Measurements from ENCODE around the gene C19orf25.
"Not testable (repeated sequence)": the region's sequence is repeated elsewhere in the genome, so short reads cannot be mapped to it uniquely, and the experiment has no call there.

The C19orf25 gene

DNA sequence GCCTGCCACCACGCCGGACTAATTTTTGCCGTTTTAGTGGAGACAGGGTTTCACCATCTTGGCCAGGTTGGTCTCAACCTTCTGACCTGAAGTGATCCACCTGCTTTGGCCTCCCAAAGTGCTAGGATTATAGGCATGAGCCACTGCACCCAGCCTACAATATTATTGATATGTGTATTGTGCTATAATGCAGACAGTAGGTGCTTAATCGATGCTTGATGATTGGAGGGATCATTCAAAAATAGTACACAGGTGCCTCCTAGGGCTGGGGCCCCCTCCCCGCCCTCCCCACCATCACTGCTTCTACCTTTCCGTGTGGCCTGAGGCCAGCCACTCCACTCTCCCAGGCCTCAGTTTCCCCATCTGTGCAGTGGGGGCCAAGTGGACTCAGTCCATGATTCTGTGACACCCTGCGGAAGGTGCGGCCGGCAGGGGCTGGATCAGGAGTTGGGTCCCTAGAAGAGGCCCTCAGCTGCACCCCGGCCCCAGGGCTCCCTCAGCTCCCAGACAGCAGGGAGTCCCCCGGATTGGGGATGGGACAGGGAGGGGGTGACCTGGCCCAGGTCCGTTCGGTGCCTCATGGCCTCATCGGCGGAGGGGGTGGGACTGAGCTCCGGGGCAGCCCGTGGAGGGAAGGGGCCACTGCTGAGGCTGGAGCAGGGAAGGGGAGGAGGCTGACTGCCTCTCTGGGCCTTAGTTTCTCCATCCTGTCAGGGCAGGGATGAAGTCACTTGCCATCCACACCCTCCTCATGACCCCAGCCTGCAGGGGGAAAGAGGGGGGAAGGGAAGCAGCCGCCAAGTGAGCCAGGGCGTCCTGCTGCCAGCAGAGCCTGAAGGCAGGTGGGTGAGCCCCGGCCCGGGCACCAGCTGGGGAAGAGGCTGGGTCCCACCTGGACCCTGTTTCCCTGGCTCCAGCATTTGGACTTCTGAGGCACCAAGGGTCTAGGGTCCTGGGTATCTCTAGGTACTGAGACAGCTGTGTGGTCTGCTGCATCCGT, 32.6 kb upstream of the C19orf25 start:
- DNase-seq: no peak

DNA sequence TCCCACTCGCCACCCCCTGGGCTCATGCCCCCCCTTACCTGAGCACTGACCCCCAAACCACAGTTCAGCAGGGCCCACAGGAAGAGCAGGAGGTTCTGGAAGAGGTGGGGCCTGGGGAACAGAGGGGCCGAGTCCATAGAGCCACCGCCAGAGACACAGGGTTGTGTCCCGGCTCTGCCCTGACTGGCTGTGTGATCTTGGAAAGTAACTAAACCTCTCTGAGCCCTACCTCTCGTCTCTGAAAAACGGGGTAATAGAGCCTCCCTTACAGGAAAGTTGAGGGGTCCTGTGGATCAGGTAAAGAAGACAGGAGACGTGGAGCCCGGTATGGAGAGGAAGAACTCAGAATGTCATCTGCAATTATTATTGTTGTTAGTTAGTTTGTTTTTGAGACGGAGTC, 31.8 kb upstream of the C19orf25 start:
- no peak for DNase-seq

DNA sequence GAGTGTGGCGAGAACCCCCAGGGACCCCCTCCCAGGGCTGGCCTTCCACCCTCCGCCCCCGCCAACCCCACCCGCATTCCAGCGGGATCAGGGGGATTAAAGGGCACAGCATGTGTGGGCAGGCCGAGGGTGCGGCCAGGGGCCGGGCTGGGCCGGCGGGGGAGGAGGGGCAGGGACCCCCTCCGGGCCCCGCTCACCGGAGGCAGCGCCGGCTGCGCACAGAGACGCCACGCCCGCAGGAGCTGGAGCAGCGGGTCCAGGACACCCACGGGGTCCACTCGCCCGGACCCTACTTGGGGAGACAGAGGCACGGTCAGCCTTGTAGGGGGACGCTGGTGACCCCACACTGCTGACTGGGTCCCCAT, 31.4 kb upstream of the C19orf25 start:
- no peak for DNase-seq

DNA sequence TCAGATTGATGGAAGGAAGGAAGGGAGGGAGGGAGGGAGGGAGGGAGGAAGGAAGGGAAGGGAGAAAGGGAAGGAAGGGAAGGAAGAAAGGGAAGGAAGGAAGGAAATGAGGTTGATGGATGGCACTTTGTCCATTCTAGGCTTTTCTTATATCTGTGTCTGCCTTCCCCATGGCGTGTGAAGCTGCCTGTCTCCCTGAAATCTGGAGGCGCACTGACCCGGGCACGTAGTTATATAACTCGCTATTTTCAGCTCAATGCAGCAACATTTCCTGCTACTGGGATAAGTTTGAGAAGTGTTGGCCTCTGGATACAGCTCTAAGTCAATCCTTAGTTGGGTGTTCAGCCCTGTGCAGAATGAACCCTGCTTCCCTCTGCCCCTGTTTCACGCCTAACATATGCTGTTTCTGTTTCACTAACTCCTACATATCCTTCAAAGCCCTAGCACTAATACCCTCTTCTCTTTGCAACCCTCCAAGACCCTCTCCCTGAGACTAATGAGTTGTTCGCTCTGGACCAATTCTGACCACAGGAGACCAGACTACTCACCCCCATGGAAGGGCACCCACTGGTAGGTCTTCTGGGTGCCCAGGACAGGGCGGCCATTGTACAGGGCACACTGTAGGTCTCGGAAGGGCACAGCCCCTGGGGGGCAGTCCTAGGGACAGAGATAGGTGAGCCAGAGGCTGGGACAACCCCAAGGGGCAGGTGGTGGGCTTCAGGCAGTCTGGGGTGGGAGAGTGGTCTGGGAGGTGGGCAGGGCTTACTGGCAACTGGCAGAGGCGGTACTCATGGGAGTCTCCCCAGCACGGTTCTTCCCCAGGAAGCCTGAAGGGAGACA, 30.8 kb upstream of the C19orf25 start:
- DNase-seq: no peak

DNA sequence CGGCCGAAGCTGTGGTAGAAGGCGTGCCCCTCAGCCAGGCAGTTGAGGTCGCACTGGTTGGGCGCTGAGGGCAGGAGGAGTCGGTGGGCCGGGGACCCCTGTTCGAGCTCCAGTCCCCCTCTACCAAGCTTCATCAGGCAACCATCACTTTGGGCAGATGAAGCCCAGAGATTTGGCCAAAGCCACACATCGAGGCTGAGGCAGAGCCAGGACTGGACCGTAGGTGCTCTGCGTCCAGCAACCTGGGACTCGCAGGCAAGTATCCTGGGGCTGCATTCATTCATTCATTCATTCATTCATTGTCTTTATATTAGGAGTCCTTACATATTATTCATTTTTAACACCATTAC, 29.5 kb upstream of the C19orf25 start:
- no peak for DNase-seq

DNA sequence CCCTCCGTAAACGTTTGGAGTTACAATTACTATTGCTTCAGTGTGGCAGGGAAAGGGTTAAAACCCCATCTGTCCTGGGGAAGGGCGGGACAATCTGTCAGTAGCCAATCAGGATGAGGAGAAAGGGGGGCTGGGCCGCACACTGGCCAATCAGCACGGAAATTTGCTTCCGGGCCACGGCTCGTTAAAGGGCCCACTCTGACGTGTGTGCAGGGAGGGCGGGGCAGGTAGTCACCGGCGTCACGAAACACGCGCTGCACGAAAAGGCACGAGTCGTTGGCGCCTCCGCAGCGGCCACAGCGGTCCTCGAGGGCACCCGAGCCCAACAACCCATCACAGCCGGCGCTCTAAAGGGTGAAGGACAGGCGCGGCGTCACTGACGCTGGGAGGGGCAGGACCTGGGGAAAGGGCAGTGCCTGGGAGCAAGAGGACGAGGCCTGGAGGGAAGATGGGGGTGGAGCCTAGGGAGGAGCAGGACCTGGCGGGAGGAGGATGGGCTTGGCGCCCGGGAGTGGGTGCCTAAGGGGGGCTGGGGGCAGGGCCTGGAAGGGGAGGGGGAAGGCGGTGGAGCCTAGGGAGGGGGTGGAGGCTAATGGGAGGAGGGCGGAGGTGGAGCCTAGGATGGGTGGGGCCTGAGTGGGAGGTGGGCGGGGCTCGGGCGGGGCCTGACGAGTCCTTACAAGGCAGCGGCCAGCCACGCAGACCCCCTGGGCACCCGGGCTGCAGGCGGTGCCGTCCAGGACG, 28.9 kb upstream of the C19orf25 start:
- peak; percentile 85 for DNase-seq

DNA sequence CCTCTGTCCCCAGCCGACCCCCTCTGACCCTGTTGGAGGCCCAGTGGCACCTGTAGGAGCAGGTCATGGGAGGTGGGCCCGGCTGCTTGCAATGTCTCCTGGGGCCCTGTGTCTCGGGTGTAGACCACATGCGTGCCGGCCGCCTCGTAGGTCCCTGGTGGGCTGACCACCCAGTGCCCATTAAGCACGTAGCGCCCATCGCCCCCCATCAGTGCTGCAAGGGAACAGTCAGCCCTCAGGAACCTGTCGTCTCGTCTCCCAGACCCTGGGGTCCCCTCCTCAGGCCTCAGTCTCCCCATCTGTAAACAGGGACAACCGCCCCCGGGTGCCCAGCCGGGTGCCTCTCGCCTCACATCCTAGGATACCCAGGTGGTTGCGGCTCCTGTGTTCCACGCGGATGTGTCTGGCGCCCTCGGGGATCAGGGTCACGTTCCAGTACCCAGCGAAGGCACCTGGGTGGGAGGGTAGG, 28.2 kb upstream of the C19orf25 start:
- DNase-seq: no peak

DNA sequence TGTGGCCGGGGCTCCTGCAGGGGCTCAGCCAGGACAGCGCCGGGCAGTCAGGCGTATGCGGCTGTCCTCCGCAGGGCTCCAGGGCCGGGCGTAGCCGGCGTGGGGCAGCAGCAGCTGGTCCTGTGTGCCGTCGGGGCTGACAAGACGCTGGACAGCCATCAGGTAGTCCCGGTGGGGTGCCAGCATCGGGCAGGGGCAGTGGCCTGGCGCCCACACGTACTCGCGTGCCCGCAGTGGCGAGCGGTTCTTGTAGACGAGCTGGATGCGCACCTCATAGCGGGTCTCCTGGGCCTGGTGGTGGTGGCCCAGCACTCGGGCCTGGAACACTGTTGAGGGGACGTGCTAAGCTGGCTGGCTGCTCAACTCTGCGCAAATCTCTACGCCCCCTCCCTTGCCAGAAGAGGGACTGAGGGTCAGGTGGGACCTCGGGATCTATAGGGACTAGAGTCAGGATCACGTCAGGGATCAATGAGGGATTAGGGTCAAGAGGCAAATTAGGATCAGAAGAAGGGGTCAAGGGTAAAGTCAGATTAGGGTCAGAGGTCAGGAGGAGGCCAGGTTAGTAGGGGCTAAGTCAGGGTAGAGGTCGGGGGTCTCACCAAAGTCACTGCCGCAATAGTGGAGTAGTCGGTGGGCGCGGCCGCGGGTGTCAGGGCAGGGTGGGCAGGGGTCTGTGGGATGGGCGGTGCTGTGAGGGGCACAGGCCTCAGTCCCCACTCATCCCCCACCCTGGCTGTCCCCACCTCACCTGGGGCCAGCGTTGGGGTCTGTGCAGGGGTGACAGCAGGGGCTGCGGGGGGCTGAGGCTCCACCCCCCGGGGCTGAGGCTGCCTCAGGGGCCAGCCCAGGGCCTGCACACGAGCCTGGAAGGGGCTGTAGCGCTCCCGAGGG, 27.2 kb upstream of the C19orf25 start:
- no peak for DNase-seq

DNA sequence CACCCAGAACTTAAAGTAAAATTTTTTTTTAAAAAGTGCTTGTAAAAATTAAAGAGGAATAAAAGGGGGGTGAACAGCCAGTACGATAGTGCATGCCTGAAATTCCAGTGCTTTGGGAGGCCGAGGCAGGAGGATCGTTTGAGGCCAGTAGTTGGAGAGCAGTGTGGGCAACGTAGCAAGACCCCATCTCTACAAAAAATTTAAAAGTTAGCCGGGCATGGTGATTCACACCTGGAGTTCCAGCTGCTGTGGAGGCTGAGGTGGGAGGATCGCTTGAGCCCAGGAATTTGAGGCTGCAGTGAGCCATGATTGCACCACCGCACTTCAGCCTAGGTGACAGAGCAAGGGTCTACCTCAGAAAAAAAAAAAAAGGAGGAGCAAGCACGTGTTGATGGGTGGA, 26.0 kb upstream of the C19orf25 start:
- DNase-seq: no peak

DNA sequence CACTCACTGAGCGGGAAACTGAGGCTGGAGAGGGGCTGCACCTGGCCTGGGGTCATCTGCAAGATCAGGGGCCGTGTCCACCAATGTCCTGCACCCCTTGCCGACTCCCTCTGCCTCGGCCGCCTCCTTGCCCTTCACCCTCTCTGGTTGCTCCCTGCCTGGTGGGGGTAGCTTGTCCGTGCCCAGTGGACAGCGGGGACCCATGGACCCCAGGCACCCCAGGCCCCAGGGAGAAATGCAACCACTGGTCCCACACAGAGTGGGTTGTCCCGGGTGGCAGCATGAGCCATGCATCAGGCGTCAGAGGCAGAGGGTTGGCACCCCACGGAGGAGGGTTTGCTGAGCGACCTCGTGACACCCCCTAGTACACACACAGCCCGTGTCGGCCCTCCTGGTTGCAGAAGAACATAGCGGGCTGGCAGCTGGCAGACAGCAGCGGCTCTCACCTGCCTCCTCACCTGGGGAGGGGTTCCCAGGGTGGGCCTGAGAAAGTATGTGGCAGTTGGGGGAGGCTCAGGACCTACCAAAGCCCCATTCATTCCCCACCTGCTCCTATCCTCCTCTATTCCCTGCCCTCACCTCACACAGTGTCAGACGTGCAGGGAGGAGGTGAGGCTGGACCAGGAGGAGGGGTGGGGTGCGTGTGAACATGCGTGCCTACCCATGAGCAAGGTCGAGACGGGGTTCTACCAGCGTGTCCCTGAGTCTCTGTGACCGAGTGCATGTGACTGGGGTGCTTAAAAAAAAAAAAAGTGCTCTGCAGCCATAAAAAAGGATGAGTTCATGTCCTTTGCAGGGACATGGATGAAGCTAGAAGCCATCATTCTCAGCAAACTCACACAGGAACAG, 25.1 kb upstream of the C19orf25 start:
- DNase-seq: no peak

DNA sequence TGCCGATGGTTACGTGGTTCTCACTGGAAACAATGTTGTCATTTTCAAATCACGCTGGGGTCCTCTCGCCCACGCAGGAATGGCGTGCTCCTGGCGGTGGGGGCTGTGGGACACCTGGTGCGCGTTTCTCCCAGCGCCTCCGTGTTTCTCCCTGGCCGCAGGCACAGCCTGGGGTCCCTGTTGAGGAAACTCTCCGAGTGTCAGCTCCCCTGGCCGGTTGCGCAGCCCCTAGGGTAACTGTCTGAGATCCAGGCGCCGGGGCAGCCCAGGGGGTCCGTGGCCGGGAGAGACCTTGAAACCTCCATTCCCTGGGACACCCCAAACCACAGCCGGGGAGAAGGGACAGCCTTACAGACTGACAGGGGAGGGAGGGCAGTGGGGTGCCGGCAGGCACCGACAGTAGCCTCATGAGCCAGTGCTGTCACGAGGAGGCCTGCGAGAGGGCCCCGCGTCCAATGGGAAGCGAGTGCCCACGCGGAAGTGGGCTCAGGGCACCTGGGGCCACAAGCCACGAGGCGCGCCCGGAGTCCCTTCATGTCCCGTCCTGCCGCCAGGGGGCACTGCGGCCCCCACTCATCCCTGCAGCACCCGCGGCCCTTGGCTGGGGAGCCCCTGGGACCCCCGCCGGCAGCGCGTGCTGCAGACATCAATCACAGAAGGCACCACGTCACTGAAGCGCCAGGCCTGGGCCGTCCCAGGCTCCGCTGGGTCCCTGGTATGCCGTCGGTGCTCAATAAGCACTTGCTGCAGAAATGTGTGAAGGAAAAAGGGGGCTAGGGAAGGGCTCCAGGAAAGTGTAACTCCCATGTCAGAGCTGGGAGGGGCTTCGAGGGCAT, 24.3 kb upstream of the C19orf25 start:
- DNase-seq: no peak

DNA sequence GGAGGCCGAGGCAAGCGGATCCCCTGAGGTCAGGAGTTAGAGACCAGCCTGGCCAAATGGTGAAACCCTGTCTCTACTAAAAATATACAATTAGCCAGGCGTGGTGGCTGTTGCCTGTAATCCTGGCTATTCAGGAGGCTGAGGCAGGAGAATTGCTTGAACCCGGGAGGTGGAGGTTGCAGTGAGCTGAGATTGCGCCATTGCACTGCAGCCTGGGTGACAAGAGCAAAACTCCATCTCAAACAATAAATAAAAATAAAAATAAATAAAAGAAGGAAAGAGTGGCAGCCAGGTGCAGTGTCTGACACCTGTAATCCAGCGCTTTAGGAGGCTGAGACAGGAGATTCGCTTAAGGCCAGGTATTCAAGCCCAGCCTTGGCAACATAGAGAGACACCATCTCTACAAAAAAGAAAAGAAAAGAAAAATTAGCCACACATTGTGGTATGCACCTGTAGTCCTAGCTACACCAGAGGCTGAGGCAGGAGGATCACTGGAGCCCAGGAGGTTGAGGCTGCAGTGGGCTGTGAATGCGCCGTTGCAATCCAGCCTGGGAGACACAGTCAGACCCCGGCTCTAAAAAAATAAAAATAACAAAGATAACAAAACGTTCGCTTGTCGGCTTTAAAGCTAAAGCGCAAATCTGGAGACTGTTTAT, 23.5 kb upstream of the C19orf25 start:
- DNase-seq: no peak

DNA sequence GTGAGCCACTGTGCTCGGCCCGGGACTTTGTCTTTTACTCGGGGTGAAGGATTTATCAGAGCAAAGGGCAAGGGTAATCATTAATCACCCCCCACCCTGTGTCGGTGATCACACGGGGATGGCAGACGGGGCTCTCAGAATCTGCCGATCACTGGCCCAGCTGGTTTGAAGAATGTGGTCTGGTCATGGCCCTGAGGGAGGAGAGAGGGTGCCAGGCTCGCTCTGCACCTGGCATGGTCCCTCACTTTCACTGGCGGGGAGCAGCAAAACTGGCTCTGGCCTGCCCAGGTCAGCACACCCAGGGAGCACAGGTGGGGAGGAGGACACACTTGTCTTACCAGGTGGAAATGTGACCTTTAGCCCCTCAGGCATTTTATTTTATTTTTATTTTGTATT, 22.2 kb upstream of the C19orf25 start:
- no peak for DNase-seq

DNA sequence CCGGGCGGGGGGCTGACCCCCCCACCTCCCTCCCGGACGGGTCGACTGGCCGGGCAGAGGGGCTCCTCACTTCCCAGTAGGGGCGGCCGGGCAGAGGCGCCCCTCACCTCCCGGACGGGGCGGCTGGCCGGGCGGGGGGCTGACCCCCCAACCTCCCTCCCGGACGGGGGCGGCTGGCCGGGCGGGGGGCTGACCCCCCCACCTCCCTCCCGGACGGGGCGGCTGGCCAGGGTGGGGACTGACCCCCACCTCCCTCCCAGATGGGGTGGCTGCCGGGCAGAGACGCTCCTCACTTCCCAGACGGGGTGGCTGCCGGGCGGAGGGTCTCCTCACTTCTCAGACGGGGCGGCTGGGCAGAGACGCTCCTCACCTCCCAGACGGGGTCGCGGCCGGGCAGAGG, 20.2 kb upstream of the C19orf25 start:
- DNase-seq: not testable (repeated sequence)

DNA sequence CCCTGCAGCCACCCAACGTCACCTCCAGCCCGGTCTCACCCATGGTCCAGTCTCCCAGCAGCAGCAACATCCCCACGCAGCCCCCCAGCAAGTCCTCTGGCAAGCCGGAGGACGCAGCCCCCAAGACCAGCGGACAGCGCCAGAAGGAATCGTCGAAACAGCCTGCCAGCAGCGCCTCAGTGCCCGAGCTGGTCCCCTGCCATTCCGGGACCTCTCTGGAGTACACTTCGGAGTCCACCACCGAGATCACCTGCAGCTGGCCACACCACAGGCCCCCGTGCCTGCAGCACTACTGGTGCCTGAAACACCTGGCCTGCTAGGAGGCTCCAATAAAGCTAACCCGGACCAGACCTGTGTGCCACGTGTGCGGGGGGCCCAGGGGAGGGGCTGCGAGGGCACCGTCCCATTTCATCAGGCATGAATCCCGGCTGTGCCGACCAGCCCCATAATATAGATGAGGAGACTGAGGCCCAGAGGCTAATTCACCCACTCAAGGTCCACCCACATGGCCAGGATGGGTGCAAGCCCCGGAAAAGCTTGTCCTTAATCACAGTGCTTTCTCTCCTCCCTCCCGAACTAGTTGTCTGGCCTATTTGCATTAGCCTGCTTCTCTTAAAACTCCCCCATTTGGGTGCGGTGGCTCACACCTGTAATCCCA, 18.7 kb upstream of the C19orf25 start:
- DNase-seq: no peak

DNA sequence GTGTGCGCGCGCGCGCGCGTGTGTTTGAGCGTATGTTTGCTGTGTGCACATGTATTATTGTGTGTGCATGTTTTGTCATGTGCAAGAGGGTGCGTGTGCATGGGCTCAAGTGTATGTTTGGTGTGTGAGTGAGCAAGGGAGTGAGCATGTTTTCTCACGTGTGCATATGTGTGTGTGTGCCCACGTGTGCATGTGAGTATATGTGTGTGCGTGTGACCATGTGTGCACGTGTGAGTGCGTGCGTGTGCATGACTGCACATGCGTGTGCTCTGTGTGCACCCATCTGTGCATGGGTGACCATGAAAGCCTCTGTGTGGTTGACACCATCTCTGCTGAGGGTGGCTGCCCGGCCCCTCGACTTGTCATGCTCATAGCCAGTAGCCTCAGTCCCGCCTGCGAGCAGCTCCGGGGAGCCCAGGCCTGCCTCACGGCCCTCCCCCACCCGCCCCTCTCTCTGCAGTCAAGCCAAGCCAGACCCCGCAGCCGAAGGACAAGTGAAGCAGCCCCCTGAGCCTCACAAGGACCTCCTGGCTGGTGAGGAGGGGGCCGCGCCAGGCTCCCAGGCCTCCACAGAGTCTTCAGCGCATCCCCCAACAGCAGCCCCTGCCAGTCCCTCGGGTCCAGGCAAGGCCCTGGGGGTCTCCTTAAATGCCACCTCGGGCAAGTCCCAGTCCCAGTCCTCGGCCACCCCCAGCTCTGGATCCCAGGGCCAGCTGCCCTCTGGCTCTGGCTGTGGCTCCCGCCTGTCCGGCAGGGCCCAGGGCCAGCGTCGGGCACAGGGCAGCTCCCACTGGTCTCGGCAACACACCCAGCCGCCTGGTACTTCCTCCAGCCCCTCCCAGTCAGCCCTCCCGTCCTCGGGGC, 17.9 kb upstream of the C19orf25 start:
- no peak for DNase-seq

DNA sequence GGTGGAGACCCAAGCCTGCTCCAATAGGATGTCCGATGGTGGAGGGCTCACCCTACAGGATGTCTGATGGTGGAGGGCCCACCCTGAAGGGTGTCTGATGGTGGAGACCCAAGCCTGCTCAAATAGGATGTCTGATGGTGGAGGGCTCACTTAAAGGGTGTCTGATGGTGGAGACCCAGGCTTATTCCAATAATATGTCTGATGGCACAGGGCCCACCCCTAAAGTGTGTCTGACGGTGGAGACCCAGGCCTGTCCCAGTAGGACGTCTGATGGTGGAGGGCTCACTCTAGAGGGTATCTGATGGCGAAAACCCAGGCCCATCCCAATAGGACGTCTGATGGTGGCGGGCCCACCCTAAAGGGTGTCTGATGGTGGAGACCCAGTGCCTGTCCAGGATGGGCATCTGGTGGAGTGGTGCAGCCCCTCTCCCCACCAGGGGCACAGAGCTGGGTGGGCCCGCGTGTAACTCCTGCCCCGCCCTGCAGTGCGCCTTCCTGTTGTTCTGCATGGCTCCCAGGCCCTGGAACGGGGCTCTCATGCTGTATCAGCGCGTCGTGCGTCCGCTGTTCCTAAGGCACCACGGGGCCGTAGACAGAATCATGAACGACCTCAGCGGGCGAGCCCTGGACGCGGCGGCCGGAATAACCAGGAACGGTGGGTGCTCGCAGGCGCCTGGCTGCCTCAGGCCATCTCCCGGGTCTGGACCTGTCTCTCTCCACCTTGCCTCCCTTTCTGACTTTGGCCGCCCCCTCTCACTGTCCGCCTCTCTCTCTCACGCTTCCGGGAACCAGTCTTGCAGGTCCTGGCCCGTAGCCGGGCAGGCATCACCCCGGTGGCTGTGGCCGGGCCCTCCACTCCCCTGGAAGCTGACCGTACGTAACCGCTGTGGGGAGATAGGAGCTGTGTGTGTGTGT, 17.0 kb upstream of the C19orf25 start:
- no peak for DNase-seq
